GM12878 (cell line): ENCODE measurements around the gene STK32A. TPM values are rescaled to one million over a fixed set of nuclear protein-coding genes. Genes with fewer than 3 reads are reported as not detected.

Experiments
- ATAC-seq: fragments of 200-7000 bp; cut with Tn5 transposase; 3 replicates; pipeline ENCODE4 v1.9.1; 2020; ENCODE audit warnings: mild to moderate bottlenecking, moderate library complexity
- BruUV-seq: library from RNA; stranded (reverse); fragments of 400-500 nt; replicated peaks from 2 replicates; lab custom pipeline; 2021; lab: Mats Ljungman, UMichigan
- CTCF ChIA-PET: fragments of 300-600 bp; sonication (Branson Sonifier 250); formaldehyde crosslinking; extraction: SDS; loops from one replicate; lab custom pipeline; 2021; ENCODE audit warnings: inconsistent platforms; lab: Yijun Ruan, JAX
- POLR2A ChIA-PET: fragments of 350-600 bp; formaldehyde crosslinking; extraction: SDS; loops from one replicate; lab custom pipeline; 2021; ENCODE audit warnings: inconsistent platforms; lab: Charles Lee
- RAD21 ChIA-PET: fragments of 300-600 bp; sonication (Branson Sonifier 250); formaldehyde crosslinking; loops from one replicate; lab custom pipeline; 2023; ENCODE audit warnings: antibody characterized with exemption; ENCODE audit not compliant: unreplicated experiment; lab: Charles Lee
- SMC1A ChIA-PET: fragments of 300-600 bp; sonication (Branson Sonifier 250); formaldehyde crosslinking; loops from one replicate; lab custom pipeline; 2023; ENCODE audit not compliant: unreplicated experiment, uncharacterized antibody; lab: Charles Lee
- DNase-seq: peaks from one replicate; pipeline ENCODE4 v3.0.0-alpha.2; 2011; ENCODE audit warnings: low read depth, low spot score
- FAIRE-seq: peaks from 3 replicates; lab custom pipeline; 2011; peaks lifted over from hg19 to GRCh38; lab: Jason Lieb, UNC
- H2AFZ ChIP-seq: 2 replicates; pipeline ENCODE4 v1.6.0; 2011; ENCODE audit warnings: low read depth, low read length, control low read depth; ENCODE audit not compliant: control insufficient read depth
- H3K27ac ChIP-seq: 2 replicates; pipeline ENCODE4 v1.5.1; 2011; ENCODE audit warnings: control low read depth; ENCODE audit not compliant: control insufficient read depth, insufficient read depth
- H3K27me3 ChIP-seq, 2 experiments: replicated peaks in 1 of 2; 2 replicates each; pipeline versions ENCODE4 v1.6.0 to v1.6.1; 2011; ENCODE audit warnings: low read length in 1 of 2; ENCODE audit not compliant: control insufficient read depth in 2 of 2, insufficient read depth in 2 of 2
- H3K36me3 ChIP-seq, 2 experiments: 2 replicates each; pipeline ENCODE4 v1.5.1; 2011; ENCODE audit warnings: low read length in 1 of 2; ENCODE audit not compliant: control insufficient read depth in 2 of 2, insufficient read depth in 2 of 2
- H3K4me1 ChIP-seq: 2 replicates; pipeline ENCODE4 v1.6.1; 2011; ENCODE audit warnings: mild to moderate bottlenecking, low read length, moderate library complexity, mixed read lengths; ENCODE audit not compliant: control insufficient read depth, insufficient read depth
- H3K4me2 ChIP-seq: 2 replicates; pipeline ENCODE4 v1.6.0; 2011; ENCODE audit warnings: control low read depth; ENCODE audit not compliant: control insufficient read depth, insufficient read depth
- H3K4me3 ChIP-seq: fragments of 200-600 bp; sonication (generic); 2 replicates; pipeline ENCODE4 v1.5.1; 2016
- H3K79me2 ChIP-seq: 2 replicates; pipeline ENCODE4 v1.6.0; 2011; ENCODE audit warnings: low read length; ENCODE audit not compliant: control insufficient read depth, insufficient read depth
- H3K9ac ChIP-seq: 2 replicates; pipeline ENCODE4 v1.8.0; 2011; ENCODE audit warnings: low read length, control low read depth, mixed read lengths; ENCODE audit not compliant: control insufficient read depth, insufficient read depth
- H3K9me3 ChIP-seq: replicated peaks from 3 replicates; pipeline ENCODE4 v1.5.1; 2011; ENCODE audit warnings: mild to moderate bottlenecking, low read length; ENCODE audit not compliant: control insufficient read depth, insufficient read depth
- H4K20me1 ChIP-seq: 2 replicates; pipeline ENCODE4 v1.6.0; 2011; ENCODE audit not compliant: control insufficient read depth, insufficient read depth
- FOXK2 ChIP-seq: fragments of 450-650 bp; IDR thresholded peaks from 2 replicates; pipeline ENCODE4 v1.6.1; 2017; ENCODE audit warnings: mild to moderate bottlenecking, moderate library complexity
- HCFC1 ChIP-seq: fragments of 150-350 bp; IDR thresholded peaks from 2 replicates; pipeline ENCODE4 v1.6.1; 2014; ENCODE audit warnings: low read length
- HDAC6 ChIP-seq: fragments of 200-600 bp; sonication (generic); IDR thresholded peaks from one replicate; pipeline ENCODE4 v1.8.0; 2017; ENCODE audit warnings: antibody characterized with exemption; ENCODE audit not compliant: unreplicated experiment
- IKZF1 ChIP-seq: fragments of 450-650 bp; conservative IDR thresholded peaks from 2 replicates; pipeline ENCODE4 v1.6.1; 2017; ENCODE audit warnings: antibody characterized with exemption, mild to moderate bottlenecking
- IKZF2 ChIP-seq, 2 experiments: fragments of 450-650 bp; IDR thresholded peaks; 2 replicates each; pipeline ENCODE4 v1.6.1; 2017; ENCODE audit warnings: mild to moderate bottlenecking in 2 of 2, moderate library complexity in 2 of 2
- MEF2B ChIP-seq: fragments of 450-650 bp; IDR thresholded peaks from 2 replicates; pipeline ENCODE4 v1.6.1; 2018; ENCODE audit warnings: mild to moderate bottlenecking, moderate library complexity; ENCODE audit not compliant: partially characterized antibody, poor library complexity, severe bottlenecking
- MTA2 ChIP-seq: fragments of 450-650 bp; IDR thresholded peaks from 2 replicates; pipeline ENCODE4 v1.6.1; 2016; ENCODE audit warnings: low read depth, mild to moderate bottlenecking, moderate library complexity
- NFXL1 ChIP-seq: fragments of 450-650 bp; IDR thresholded peaks from 2 replicates; pipeline ENCODE4 v1.6.1; 2017; ENCODE audit warnings: antibody characterized with exemption, mild to moderate bottlenecking, borderline replicate concordance
- NRF1 ChIP-seq: conservative IDR thresholded peaks from 2 replicates; pipeline ENCODE4 v1.6.1; 2011; ENCODE audit warnings: mild to moderate bottlenecking, low read depth, low read length, improper control_type of control experiment
- WRNIP1 ChIP-seq: IDR thresholded peaks from 2 replicates; pipeline ENCODE4 v1.6.1; 2011; ENCODE audit warnings: low read depth, low read length, improper control_type of control experiment, borderline replicate concordance
- WGBS: methylation state at CpG from one replicate; pipeline ENCODE4 v1.1.6; 2016; ENCODE audit warnings: low lambda C conversion rate; ENCODE audit not compliant: insufficient replicate concordance, insufficient coverage; ENCODE audit errors: missing lambda C conversion rate; 5-methylcytosine and 5-hydroxymethylcytosine counted together
- in situ Hi-C: fragments of 300-500 bp; cut with MboI; formaldehyde crosslinking; loops from 9 replicates; pipeline ENCODE4 v1.14.3; 2018; ENCODE audit warnings: mixed read lengths
- intact Hi-C: fragments of 100-400 bp; cut with micrococcal nuclease; formaldehyde crosslinking; loops from one replicate; pipeline ENCODE4 v1.14.2; 2022; ENCODE audit not compliant: unreplicated experiment
- polyA plus RNA-seq, 11 experiments: library from polyadenylated mRNA; depleted of rRNA in 4 of 11; unstranded in 6 of 11; stranded (reverse) in 5 of 11; fragments of >200 nt; fragmentation: Nextera tagmentation in 4 of 11; fragmentation: Illumina TruSeq in 1 of 11; extraction: Ambion mirVana in 4 of 11; extraction: Trizol in 1 of 11; gene quantifications; 1 replicate in 1 of 11; 2 replicates in 10 of 11; pipeline versions ENCODE4 v1.2.1 to v1.2.3, GENCODE V29; 2011 to 2016; ENCODE audit warnings: inconsistent platforms in 2 of 11, missing spikeins in 2 of 11, low read depth in 1 of 11
- total RNA-seq, 4 experiments: library from RNA; depleted of rRNA in 3 of 4; stranded (reverse); fragments of >200 nt in 3 of 4; fragmentation: Illumina TruSeq in 1 of 4; extraction: Trizol in 1 of 4; gene quantifications; 2 replicates each; pipeline versions ENCODE4 v1.2.1 to v1.2.3, GENCODE V29; 2013 to 2021
- TF ChIP-seq, protein P1 (sequence below): fragments of 150-350 bp; IDR thresholded peaks from 2 replicates; pipeline ENCODE4 v1.6.1; 2016; ENCODE audit warnings: low read depth, low read length

Gene STK32A
- total and polyA plus RNA-seq, 10 of the 15 experiments (the other 5 are each of a cell fraction or from before 2014, with no cell fraction given) = under 0.01 to 0.10 TPM; not detected in 8

DNA sequence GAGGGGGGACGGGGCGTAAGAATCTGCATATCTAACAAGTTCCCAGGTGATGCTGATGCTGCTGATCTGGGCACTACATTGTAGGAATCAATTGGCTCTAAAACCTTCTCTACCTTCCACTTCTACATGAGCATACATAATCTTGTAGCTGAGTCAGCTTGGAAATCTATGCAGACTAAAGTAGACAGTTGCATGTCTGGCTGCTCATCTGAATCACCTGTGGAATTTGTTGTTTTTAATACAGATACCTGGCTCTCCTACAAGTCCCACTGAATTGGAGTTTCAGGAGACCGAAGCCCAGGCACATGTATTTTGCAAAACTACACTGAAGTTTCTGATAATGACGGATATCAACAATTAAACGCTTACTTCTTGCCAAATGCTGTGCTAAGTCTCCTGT lies 113.6 kb downstream of the STK32A start:
- ChIA-PET SMC1A (no interaction called here), RAD21 (no interaction called here), CTCF (interaction anchor here (1.5 kb wide), 1 partner anchor 21 kb away, joined by 5 read pairs; no protein-coding TSS in a partner anchor), POLR2A (no interaction called here)
- Histone ChIP-seq H3K4me1 (no peaks in the 10 kb centered on the region), H3K79me2 (no peaks in the 10 kb centered on the region), H3K27me3 (no peaks in the 10 kb centered on the region), H3K9me3 (no peaks in the 10 kb centered on the region), H4K20me1 (no peaks in the 10 kb centered on the region), H3K27ac (no peak overlapping the region), H2AFZ (no peak overlapping the region), H3K4me2 (no peak overlapping the region), H3K9ac (no peak overlapping the region), H3K4me3 (no peak overlapping the region), H3K36me3 (no peaks in the 10 kb centered on the region)
- DNase-seq = no peak
- WGBS = 45% methylated on average over 5 of the region's 5 CpGs
- TF ChIP-seq FOXK2 (no peak), MTA2 (no peak), NFXL1 (no peak), IKZF1 (no peak), HDAC6 (no peak), IKZF2 (IDR thresholded peaks at IDR 0.05) (no peak), MEF2B (no peak), HCFC1 (no peak), NRF1 (no peak), WRNIP1 (no peak)
- TF ChIP-seq, protein P1, sequence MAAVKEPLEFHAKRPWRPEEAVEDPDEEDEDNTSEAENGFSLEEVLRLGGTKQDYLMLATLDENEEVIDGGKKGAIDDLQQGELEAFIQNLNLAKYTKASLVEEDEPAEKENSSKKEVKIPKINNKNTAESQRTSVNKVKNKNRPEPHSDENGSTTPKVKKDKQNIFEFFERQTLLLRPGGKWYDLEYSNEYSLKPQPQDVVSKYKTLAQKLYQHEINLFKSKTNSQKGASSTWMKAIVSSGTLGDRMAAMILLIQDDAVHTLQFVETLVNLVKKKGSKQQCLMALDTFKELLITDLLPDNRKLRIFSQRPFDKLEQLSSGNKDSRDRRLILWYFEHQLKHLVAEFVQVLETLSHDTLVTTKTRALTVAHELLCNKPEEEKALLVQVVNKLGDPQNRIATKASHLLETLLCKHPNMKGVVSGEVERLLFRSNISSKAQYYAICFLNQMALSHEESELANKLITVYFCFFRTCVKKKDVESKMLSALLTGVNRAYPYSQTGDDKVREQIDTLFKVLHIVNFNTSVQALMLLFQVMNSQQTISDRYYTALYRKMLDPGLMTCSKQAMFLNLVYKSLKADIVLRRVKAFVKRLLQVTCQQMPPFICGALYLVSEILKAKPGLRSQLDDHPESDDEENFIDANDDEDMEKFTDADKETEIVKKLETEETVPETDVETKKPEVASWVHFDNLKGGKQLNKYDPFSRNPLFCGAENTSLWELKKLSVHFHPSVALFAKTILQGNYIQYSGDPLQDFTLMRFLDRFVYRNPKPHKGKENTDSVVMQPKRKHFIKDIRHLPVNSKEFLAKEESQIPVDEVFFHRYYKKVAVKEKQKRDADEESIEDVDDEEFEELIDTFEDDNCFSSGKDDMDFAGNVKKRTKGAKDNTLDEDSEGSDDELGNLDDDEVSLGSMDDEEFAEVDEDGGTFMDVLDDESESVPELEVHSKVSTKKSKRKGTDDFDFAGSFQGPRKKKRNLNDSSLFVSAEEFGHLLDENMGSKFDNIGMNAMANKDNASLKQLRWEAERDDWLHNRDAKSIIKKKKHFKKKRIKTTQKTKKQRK = no peak
- intact Hi-C loops = no loop called here
- no peak for ATAC-seq
- no TSS peak for BruUV-seq
- FAIRE-seq = no peak
- in situ Hi-C loops = no loop called here
